Peyer's patch (tissue), 4 donors: ENCODE data around the gene MTFP1. TPM values are rescaled to one million over a fixed set of nuclear protein-coding genes. Genes with fewer than 3 reads are reported as not detected.

Experiments used
- DNase-seq, 3 donors: peaks; one replicate each; pipeline ENCODE4 v3.0.0-alpha.2; 2017 to 2019
- H3K27ac ChIP-seq, 4 donors: fragments of 200-600 bp; sonication (generic); one replicate each; pipeline ENCODE4 v1.5.1; 2016 to 2019
- H3K27me3 ChIP-seq, 2 donors: fragments of 200-600 bp; sonication (generic); one replicate each; pipeline ENCODE4 v1.5.1; 2019
- H3K36me3 ChIP-seq, 3 donors: fragments of 200-600 bp; sonication (generic); one replicate each; pipeline ENCODE4 v1.5.1; 2016 to 2019
- H3K4me1 ChIP-seq, 4 donors: fragments of 200-600 bp; sonication (generic); one replicate each; pipeline ENCODE4 v1.5.1; 2016 to 2019
- H3K4me3 ChIP-seq, 4 donors: fragments of 200-600 bp; sonication (generic); 1 replicate in 3 of 4; 2 replicates in 1 of 4; pipeline ENCODE4 v1.5.1; 2016 to 2019; ENCODE audit warnings: mild to moderate bottlenecking in 1 of 4
- H3K9me3 ChIP-seq, 4 donors: fragments of 200-600 bp; sonication (generic); one replicate each; pipeline ENCODE4 v1.5.1; 2016 to 2019; ENCODE audit warnings: mild to moderate bottlenecking in 1 of 4
- POLR2A ChIP-seq, 2 donors: fragments of 450-650 bp; IDR thresholded peaks; one replicate each; pipeline ENCODE4 v1.5.1; 2017; ENCODE audit warnings: antibody characterized with exemption in 2 of 2, mild to moderate bottlenecking in 2 of 2, moderate library complexity in 2 of 2
- small RNA-seq, 2 donors: library from RNA; depleted of rRNA; stranded (forward); fragments of <200 nt; gene quantifications; one replicate each; pipeline ENCODE3, GENCODE V24; 2016
- total RNA-seq, 4 donors: library from RNA; depleted of rRNA; stranded (reverse); fragments of >200 nt; gene quantifications; one replicate each; pipeline ENCODE4 v1.1.0, GENCODE V29; 2016
- TF ChIP-seq, protein P1 (sequence below), 6 experiments: fragments of 450-650 bp in 4 of 6; fragments of 200-600 bp in 2 of 6; sonication (generic) in 1 of 6; IDR thresholded peaks; one replicate each; pipeline ENCODE4 v1.5.1; 2017 to 2019; ENCODE audit warnings: antibody characterized with exemption in 6 of 6, mild to moderate bottlenecking in 3 of 6, moderate library complexity in 1 of 6

MTFP1 gene
- total RNA-seq, 4 donors from 2014 or later: 12.4 to 24.7 (median 19.2) TPM

DNA sequence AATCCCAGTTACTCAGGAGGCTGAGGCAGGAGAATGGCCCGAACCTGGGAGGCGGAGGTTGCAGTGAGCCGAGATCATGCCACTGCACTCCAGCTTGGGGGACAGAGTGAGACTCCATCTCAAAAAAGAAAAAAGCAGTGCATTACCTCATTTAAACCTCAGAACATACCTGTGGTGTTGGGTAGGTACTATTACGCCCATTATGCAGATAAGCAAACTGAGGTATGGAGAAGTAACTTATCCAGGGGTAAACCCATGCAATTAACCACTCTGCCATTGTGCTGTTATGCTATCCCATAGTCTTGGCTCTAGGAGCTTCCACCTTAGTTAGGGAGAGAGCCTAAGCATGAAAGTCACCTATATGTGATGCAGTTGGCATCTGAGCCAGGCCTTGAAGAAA, 48.6 kb downstream of the MTFP1 start:
- Histone ChIP-seq H3K27me3 (no peaks in the 10 kb centered on the region), H3K4me3 (no peak overlapping the region), H3K9me3 (no peaks in the 10 kb centered on the region), H3K36me3 (no peaks in the 10 kb centered on the region), H3K4me1 (no peaks in the 10 kb centered on the region), H3K27ac (no peak overlapping the region)
- no peak for DNase-seq
- TF ChIP-seq POLR2A (IDR thresholded peaks at IDR 0.05): no peak
- TF ChIP-seq, protein P1, sequence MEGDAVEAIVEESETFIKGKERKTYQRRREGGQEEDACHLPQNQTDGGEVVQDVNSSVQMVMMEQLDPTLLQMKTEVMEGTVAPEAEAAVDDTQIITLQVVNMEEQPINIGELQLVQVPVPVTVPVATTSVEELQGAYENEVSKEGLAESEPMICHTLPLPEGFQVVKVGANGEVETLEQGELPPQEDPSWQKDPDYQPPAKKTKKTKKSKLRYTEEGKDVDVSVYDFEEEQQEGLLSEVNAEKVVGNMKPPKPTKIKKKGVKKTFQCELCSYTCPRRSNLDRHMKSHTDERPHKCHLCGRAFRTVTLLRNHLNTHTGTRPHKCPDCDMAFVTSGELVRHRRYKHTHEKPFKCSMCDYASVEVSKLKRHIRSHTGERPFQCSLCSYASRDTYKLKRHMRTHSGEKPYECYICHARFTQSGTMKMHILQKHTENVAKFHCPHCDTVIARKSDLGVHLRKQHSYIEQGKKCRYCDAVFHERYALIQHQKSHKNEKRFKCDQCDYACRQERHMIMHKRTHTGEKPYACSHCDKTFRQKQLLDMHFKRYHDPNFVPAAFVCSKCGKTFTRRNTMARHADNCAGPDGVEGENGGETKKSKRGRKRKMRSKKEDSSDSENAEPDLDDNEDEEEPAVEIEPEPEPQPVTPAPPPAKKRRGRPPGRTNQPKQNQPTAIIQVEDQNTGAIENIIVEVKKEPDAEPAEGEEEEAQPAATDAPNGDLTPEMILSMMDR (IDR thresholded peaks at IDR 0.05): no peak

DNA sequence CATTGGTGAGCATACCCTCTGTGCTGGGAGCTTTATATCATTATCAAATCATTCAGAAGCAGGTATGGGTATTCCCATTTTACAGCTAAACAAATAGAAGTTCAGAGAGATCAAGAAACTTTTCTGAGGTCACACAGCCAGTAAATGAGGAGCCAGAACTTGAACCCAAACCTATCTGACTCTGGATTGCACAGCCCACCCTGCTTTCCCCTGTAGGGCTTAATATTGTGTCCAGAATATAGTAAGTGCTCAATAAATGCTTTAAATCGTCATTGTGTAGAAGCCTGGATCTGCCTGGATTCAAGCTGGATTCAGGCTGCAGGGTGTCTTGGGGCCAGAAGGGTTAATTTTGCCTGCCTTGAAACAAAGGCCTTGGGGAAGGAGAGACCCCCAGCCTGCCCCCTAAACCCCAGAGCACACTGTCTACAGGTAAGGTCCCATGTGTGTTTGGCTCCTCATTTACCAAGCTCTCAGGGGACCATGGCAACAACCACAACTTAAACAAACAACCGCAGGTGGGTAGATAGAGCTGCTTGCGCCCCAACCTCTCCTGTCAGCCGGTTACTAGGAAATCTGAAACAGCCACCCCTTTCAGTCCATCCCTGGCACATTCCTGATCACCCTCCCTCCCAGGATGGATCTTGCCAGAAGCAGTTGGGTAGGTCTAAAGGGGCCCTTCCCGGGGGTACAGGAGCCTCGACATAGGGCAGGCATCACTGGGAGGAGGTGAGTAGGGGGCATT, 49.3 kb downstream of the MTFP1 start:
- H3K9me3 ChIP-seq: no peaks in the 10 kb centered on the region
- no peaks in the 10 kb centered on the region for H3K36me3 ChIP-seq
- no peak overlapping the region for H3K27ac ChIP-seq
- no peak for DNase-seq
- H3K4me3 ChIP-seq: no peak overlapping the region
- no peak for TF ChIP-seq POLR2A (IDR thresholded peaks at IDR 0.05)
- TF ChIP-seq, protein P1 (IDR thresholded peaks at IDR 0.05): no peak
- no peaks in the 10 kb centered on the region for H3K4me1 ChIP-seq
- H3K27me3 ChIP-seq: no peaks in the 10 kb centered on the region

Small RNA genes within 50 kb of the gene (small RNA-seq; reads per million reads assigned to genes)
- 0 reads per million in 2 donors for gene AC004832.3
- gene RNU6-564P: 0 reads per million in 2 donors

Other genes with a start within 250 kb of the MTFP1 start
- 10 to 100 TPM in 2 of 4 donors, 1 to 10 TPM in 2; 7.4 to 19.3 (median 10.6) TPM for gene LIF, start 179.0 kb upstream of the MTFP1 start, total RNA-seq
- not detected for gene OSM, start 158.9 kb upstream of the MTFP1 start, total RNA-seq
- 10 to 100 TPM in 1 of 4 donors, 1 to 10 TPM in 3; 1.8 to 11.6 (median 6.0) TPM for gene CASTOR1, start 136.3 kb upstream of the MTFP1 start, total RNA-seq
- 10 to 100 TPM; 18.4 to 25.9 (median 20.8) TPM for gene TBC1D10A, start 98.8 kb upstream of the MTFP1 start, total RNA-seq
- 100 to 1,000 TPM in 3 of 4 donors, 10 to 100 TPM in 1; 90.4 to 182 (median 160) TPM for gene SF3A1, start 68.9 kb upstream of the MTFP1 start, total RNA-seq
- gene CCDC157, start 68.8 kb upstream of the MTFP1 start, total RNA-seq: 1 to 10 TPM; 3.5 to 8.8 (median 6.9) TPM
- gene RNF215, start 38.4 kb upstream of the MTFP1 start, total RNA-seq: 10 to 100 TPM in 3 of 4 donors, 1 to 10 TPM in 1; 8.6 to 28.9 (median 13.0) TPM
- gene SEC14L2, start 28.8 kb upstream of the MTFP1 start, total RNA-seq: 10 to 100 TPM in 3 of 4 donors, 1 to 10 TPM in 1; 3.3 to 53.6 (median 34.6) TPM
- not detected for gene SEC14L3, start 46.2 kb downstream of the MTFP1 start, total RNA-seq
- gene SEC14L4, start 79.9 kb downstream of the MTFP1 start, total RNA-seq: not detected
- gene SEC14L6, start 121.0 kb downstream of the MTFP1 start, total RNA-seq: under 1 TPM in 1 of 4 donors, not detected in 3; 0.27 TPM
- gene GAL3ST1, start 148.9 kb downstream of the MTFP1 start, total RNA-seq: 10 to 100 TPM; 19.0 to 98.5 (median 57.2) TPM
- gene PES1, start 166.1 kb downstream of the MTFP1 start, total RNA-seq: 10 to 100 TPM; 28.4 to 49.5 (median 38.4) TPM
- gene TCN2, start 181.4 kb downstream of the MTFP1 start, total RNA-seq: 100 to 1,000 TPM in 3 of 4 donors, 10 to 100 TPM in 1; 17.3 to 248 (median 186) TPM
- gene SLC35E4, start 210.0 kb downstream of the MTFP1 start, total RNA-seq: 1 to 10 TPM; 1.7 to 9.9 (median 7.3) TPM
- 10 to 100 TPM in 3 of 4 donors, 1 to 10 TPM in 1; 5.8 to 50.8 (median 40.2) TPM for gene DUSP18, start 242.1 kb downstream of the MTFP1 start, total RNA-seq